Neuronal stem cell (in vitro differentiated cells): Measurements from ENCODE around the gene AKAP7.
A peak's percentile ranks its signal among the peaks of the same experiment; 100 is the strongest.

Experiments used
- DNase-seq: peaks from one replicate; pipeline ENCODE4 v3.0.0-alpha.2; 2013; ENCODE audit warnings: low spot score
- H2AFZ ChIP-seq: one replicate; pipeline ENCODE4 v1.6.1; 2013; ENCODE audit warnings: mild to moderate bottlenecking, low read length, inconsistent platforms
- H2AK5ac ChIP-seq: 2 replicates; pipeline ENCODE4 v1.6.1; 2013; ENCODE audit warnings: low read depth, mild to moderate bottlenecking, inconsistent platforms, low read length, moderate library complexity, mixed read lengths
- H2BK120ac ChIP-seq: 2 replicates; pipeline ENCODE4 v1.6.1; 2013; ENCODE audit warnings: low read depth, mild to moderate bottlenecking, inconsistent platforms, low read length, moderate library complexity, mixed read lengths
- H2BK12ac ChIP-seq: one replicate; pipeline ENCODE4 v1.6.1; 2013; ENCODE audit warnings: low read length, inconsistent platforms
- H2BK15ac ChIP-seq: 2 replicates; pipeline ENCODE4 v1.6.1; 2013; ENCODE audit warnings: mild to moderate bottlenecking, low read length, inconsistent platforms, mixed read lengths
- H2BK5ac ChIP-seq: one replicate; pipeline ENCODE4 v1.6.1; 2013; ENCODE audit warnings: inconsistent platforms, mild to moderate bottlenecking, low read length, moderate library complexity
- H3K14ac ChIP-seq: one replicate; pipeline ENCODE4 v1.6.1; 2013; ENCODE audit warnings: low read length, inconsistent platforms
- H3K18ac ChIP-seq: 2 replicates; pipeline ENCODE4 v1.6.1; 2013; ENCODE audit warnings: low read length, inconsistent platforms
- H3K23ac ChIP-seq: 2 replicates; pipeline ENCODE4 v1.6.1; 2013; ENCODE audit warnings: low read depth, mild to moderate bottlenecking, mixed read lengths, low read length, inconsistent platforms; ENCODE audit not compliant: poor library complexity
- H3K27ac ChIP-seq: replicated peaks from 3 replicates; pipeline ENCODE4 v1.5.1; 2013; ENCODE audit warnings: low read length, inconsistent platforms
- H3K27me3 ChIP-seq, 3 experiments: 2 replicates each; pipeline ENCODE4 v1.6.1; 2013; ENCODE audit warnings: low read length in 3 of 3, mild to moderate bottlenecking in 2 of 3, inconsistent platforms in 1 of 3, low read depth in 1 of 3, mixed read lengths in 1 of 3, moderate library complexity in 1 of 3; ENCODE audit not compliant: control insufficient read depth in 3 of 3, insufficient read depth in 3 of 3
- H3K36me3 ChIP-seq, 2 donors: replicated peaks in 1 of 2; 2 replicates each; pipeline ENCODE4 v1.6.1; 2013; ENCODE audit warnings: low read length in 2 of 2; ENCODE audit not compliant: control insufficient read depth in 2 of 2, insufficient read depth in 2 of 2
- H3K4ac ChIP-seq: 2 replicates; pipeline ENCODE4 v1.6.1; 2013; ENCODE audit warnings: inconsistent platforms, mild to moderate bottlenecking, low read length, moderate library complexity
- H3K4me1 ChIP-seq, 2 donors: 1 replicate in 1 of 2; 2 replicates in 1 of 2; pipeline ENCODE4 v1.6.1; 2013; ENCODE audit warnings: low read length in 2 of 2, low read depth in 1 of 2; ENCODE audit not compliant: control insufficient read depth in 2 of 2, insufficient read depth in 1 of 2
- H3K4me2 ChIP-seq: one replicate; pipeline ENCODE4 v1.6.1; 2013; ENCODE audit warnings: mild to moderate bottlenecking, low read length, inconsistent platforms; ENCODE audit not compliant: insufficient read depth, poor library complexity, severe bottlenecking
- H3K4me3 ChIP-seq, 2 donors: 2 replicates each; pipeline ENCODE4 v1.5.1; 2013; ENCODE audit warnings: low read length in 2 of 2, mild to moderate bottlenecking in 2 of 2, inconsistent platforms in 1 of 2, moderate library complexity in 1 of 2
- H3K79me1 ChIP-seq: one replicate; pipeline ENCODE4 v1.6.1; 2013; ENCODE audit warnings: low read depth, mild to moderate bottlenecking, inconsistent platforms, low read length, moderate library complexity
- H3K9ac ChIP-seq: one replicate; pipeline ENCODE4 v1.6.1; 2013; ENCODE audit warnings: mild to moderate bottlenecking, low read depth, low read length, inconsistent platforms; ENCODE audit not compliant: poor library complexity
- H3K9me3 ChIP-seq, 2 donors: replicated peaks in 1 of 2; 2 replicates each; pipeline versions ENCODE3 to v1.6.1; 2013; ENCODE audit warnings: low read length in 2 of 2, mild to moderate bottlenecking in 2 of 2, inconsistent platforms in 1 of 2, low read depth in 1 of 2, mixed read lengths in 1 of 2, moderate library complexity in 1 of 2; ENCODE audit not compliant: control insufficient read depth in 2 of 2, insufficient read depth in 1 of 2
- H4K8ac ChIP-seq: one replicate; pipeline ENCODE4 v1.6.1; 2013; ENCODE audit warnings: low read depth, mild to moderate bottlenecking, inconsistent platforms, low read length, moderate library complexity
- H4K91ac ChIP-seq: one replicate; pipeline ENCODE4 v1.6.1; 2013; ENCODE audit warnings: low read length, low read depth, mild to moderate bottlenecking, inconsistent platforms; ENCODE audit not compliant: poor library complexity
- WGBS, 2 donors: extraction: QIAGEN DNeasy Blood & Tissue Kit; methylation state at CpG; one replicate each; pipeline ENCODE4 v1.1.7; 2013; ENCODE audit warnings: missing lambda C conversion rate in 2 of 2, mixed read lengths in 1 of 2; ENCODE audit not compliant: insufficient read length in 2 of 2, insufficient replicate concordance in 1 of 2; ENCODE audit errors: extremely low coverage in 2 of 2; 5-methylcytosine and 5-hydroxymethylcytosine counted together

Gene AKAP7

DNA sequence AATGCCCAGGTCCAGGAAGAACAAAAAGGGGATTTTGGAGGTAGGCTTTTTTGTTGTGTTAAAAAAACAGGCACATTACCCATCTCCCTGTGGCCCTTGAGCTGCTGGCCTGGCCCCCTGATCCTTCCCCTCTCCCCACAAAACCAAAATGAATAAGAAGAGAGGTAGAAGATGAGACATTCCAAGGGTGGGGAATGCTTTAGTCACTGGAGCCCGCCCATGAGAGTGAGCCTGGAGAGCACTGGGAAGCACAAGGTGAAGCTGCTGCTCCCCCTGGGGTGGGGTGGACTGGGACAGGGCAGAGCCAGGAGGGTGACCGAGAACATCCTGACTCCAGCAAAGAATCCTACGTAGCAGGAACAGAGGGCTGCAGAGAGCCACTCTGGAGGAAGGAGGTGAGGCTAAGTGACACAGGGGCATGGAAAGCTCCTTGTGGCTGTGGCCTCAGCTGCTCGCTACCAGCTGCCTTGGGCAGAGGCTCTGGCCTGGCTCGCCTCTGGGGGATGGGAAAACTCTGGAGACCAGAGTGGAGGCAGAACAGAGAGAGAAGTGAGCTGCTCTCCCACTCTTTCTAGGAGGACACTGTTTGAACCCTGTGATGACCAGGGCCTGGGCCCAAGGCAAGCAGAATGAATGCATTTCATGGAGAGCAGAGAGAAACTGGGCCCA lies 48.3 kb downstream of the AKAP7 start:
- DNase-seq = no peak
- no peak overlapping the region for H3K27ac ChIP-seq
- no peaks in the 10 kb centered on the region for H3K79me1 ChIP-seq
- H3K27me3 ChIP-seq = no peaks in the 10 kb centered on the region
- H2AK5ac ChIP-seq = peak overlapping the region; percentile 77
- no peak overlapping the region for H2BK5ac ChIP-seq
- no peak overlapping the region for H3K4ac ChIP-seq
- no CpG with 5 or more reads among the region's 5 CpGs for WGBS, 2 donors
- H2AFZ ChIP-seq = no peak overlapping the region
- no peak overlapping the region for H2BK15ac ChIP-seq
- no peaks in the 10 kb centered on the region for H3K4me1 ChIP-seq
- H3K9ac ChIP-seq = no peak overlapping the region
- H3K36me3 ChIP-seq = no peaks in the 10 kb centered on the region
- H3K18ac ChIP-seq = peak overlapping the region; percentile 52
- no peak overlapping the region for H3K4me2 ChIP-seq
- H2BK120ac ChIP-seq = no peak overlapping the region
- H3K9me3 ChIP-seq = no peaks in the 10 kb centered on the region
- no peak overlapping the region for H4K8ac ChIP-seq
- no peak overlapping the region for H2BK12ac ChIP-seq
- no peak overlapping the region for H3K4me3 ChIP-seq
- peak overlapping the region; percentile 39 for H4K91ac ChIP-seq
- H3K14ac ChIP-seq = no peak overlapping the region
- H3K23ac ChIP-seq = peak overlapping the region; percentile 32

DNA sequence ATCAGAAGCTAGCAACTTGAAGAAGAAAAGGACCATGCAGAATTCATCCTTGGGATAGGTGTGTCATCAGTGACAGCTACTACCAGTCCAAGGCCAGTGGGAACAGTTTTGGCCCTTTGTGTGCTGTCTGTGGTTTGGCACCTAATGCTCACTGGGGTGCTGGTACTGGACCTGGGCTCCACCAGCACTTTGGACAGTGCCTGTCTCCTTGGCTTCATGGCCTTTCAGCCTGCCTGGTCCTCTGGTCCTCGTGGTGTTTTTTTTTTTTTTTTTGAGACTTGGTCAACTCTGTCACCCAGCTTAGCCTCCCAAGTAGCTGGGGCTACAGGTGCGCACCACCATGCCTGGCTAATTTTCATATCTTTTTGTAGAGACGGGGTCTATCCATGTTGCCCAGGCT lies 56.3 kb downstream of the AKAP7 start:
- no peak overlapping the region for H3K27ac ChIP-seq
- no peak overlapping the region for H2BK12ac ChIP-seq
- no peak overlapping the region for H2BK5ac ChIP-seq
- H3K9ac ChIP-seq = no peak overlapping the region
- no CpG with 5 or more reads among the region's 3 CpGs for WGBS, 2 donors
- H3K18ac ChIP-seq = no peak overlapping the region
- no peak overlapping the region for H3K14ac ChIP-seq
- no peak overlapping the region for H2AK5ac ChIP-seq
- no peak overlapping the region for H3K23ac ChIP-seq
- no peak overlapping the region for H2BK15ac ChIP-seq
- H3K4me3 ChIP-seq = no peak overlapping the region
- no peaks in the 10 kb centered on the region for H3K79me1 ChIP-seq
- H3K4me1 ChIP-seq = no peaks in the 10 kb centered on the region
- no peak overlapping the region for H2AFZ ChIP-seq
- no peaks in the 10 kb centered on the region for H3K36me3 ChIP-seq
- no peak overlapping the region for H4K91ac ChIP-seq
- H3K4ac ChIP-seq = no peak overlapping the region
- no peak overlapping the region for H4K8ac ChIP-seq
- H3K4me2 ChIP-seq = no peak overlapping the region
- peaks cover 0 to 11% of the 10 kb centered on the region in 2 donors for H3K9me3 ChIP-seq
- H2BK120ac ChIP-seq = no peak overlapping the region
- H3K27me3 ChIP-seq = no peaks in the 10 kb centered on the region
- no peak for DNase-seq

DNA sequence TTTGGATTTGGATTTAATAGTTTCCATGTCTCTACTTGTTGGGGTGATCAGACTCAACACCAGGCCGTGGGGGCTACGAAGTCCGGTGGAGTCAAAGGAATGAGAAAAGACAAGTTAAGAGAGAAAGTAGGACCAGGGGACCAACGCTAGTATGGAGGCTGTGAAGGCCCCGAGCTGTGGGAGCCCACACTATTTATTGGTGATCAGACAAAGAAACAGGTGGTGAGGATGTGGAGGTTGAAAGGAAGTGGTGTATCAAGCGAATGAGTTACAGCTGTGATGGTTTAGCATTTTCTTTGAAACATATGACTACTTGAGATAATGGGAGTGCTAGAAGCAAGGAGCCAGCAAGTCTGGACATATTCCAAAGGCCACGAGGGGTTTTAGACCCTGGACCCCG lies 62.4 kb downstream of the AKAP7 start:
- no peak for DNase-seq
- Histone ChIP-seq H2AK5ac (no peak overlapping the region), H4K8ac (no peak overlapping the region), H3K4me2 (no peak overlapping the region), H2BK15ac (no peak overlapping the region), H3K4me3 (no peak overlapping the region), H3K9ac (no peak overlapping the region), H3K36me3 (no peaks in the 10 kb centered on the region), H2BK5ac (no peak overlapping the region), H2AFZ (no peak overlapping the region), H3K27me3 (no peaks in the 10 kb centered on the region), H4K91ac (no peak overlapping the region), H3K9me3 (peaks cover 0 to 8% of the 10 kb centered on the region in 2 donors), H2BK120ac (no peak overlapping the region), H3K79me1 (no peaks in the 10 kb centered on the region), H2BK12ac (no peak overlapping the region), H3K4me1 (peaks cover 0 to 4% of the 10 kb centered on the region in 2 donors), H3K23ac (no peak overlapping the region), H3K27ac (no peak overlapping the region), H3K18ac (no peak overlapping the region), H3K4ac (no peak overlapping the region), H3K14ac (no peak overlapping the region)
- no CpG with 5 or more reads among the region's 8 CpGs for WGBS, 2 donors

- H3K4ac ChIP-seq = no peak overlapping the region
- no peak overlapping the region for H4K91ac ChIP-seq
- H2AK5ac ChIP-seq = no peak overlapping the region
- no peak overlapping the region for H3K4me3 ChIP-seq
- no peak overlapping the region for H3K14ac ChIP-seq
- H3K79me1 ChIP-seq = no peaks in the 10 kb centered on the region
- H3K4me2 ChIP-seq = no peak overlapping the region
- no peak overlapping the region for H4K8ac ChIP-seq
- H3K9ac ChIP-seq = no peak overlapping the region
- no peak overlapping the region for H2BK120ac ChIP-seq
- no CpG with 5 or more reads among the region's 10 CpGs for WGBS, 2 donors
- no peak overlapping the region for H2BK5ac ChIP-seq
- H3K9me3 ChIP-seq = no peaks in the 10 kb centered on the region
- no peak overlapping the region for H2BK15ac ChIP-seq
- H3K27ac ChIP-seq = no peak overlapping the region
- no peak overlapping the region for H2BK12ac ChIP-seq
- no peaks in the 10 kb centered on the region for H3K27me3 ChIP-seq
- H3K18ac ChIP-seq = no peak overlapping the region
- H3K4me1 ChIP-seq = peaks cover 0 to 4% of the 10 kb centered on the region in 2 donors
- peak overlapping the region; percentile 56 for H2AFZ ChIP-seq
- DNase-seq = peak; percentile 9
- H3K23ac ChIP-seq = no peak overlapping the region
- H3K36me3 ChIP-seq = no peaks in the 10 kb centered on the region
These were observed 64.5 kb downstream of the AKAP7 start for GRCh38 chr6:131199568-131200272.
